SW 1271 (cell line): ENCODE measurements around the gene RB1.
"Not testable (repeated sequence)": the region's sequence is repeated elsewhere in the genome, so short reads cannot be mapped to it uniquely, and the experiment has no call there.

ENCODE experiments used
- DNase-seq, 2 experiments: peaks; one replicate each; lab custom pipeline; 2025; lab: John Stamatoyannopoulos, UW

The RB1 gene

GRCh38 chr13:48297131-48297786 is 6.3 kb upstream of the RB1 start:
- no peak for DNase-seq

DNA sequence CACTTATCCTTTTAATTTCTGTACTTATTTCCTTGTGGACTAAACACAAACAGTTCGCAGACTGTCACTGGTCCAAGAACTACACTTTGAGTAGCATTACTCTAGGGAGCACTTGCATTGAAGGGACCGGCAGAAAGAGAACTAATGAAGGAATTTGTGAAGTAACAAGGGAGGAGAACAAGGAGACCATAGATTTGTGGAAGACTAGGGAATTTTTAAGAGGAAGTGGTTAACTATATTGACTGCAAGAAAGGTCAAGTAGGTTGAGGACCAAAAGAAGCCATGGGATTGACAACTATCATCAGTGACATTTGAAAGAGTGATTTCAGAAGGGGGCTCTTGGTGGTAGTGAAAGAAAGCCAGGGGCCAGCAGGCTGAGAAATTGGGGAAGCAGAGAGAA is 4.0 kb upstream of the RB1 start:
- no peak for DNase-seq

- DNase-seq, result no peak
Observed at GRCh38 chr13:48302871-48303358, 636 bp upstream of the RB1 start.

- DNase-seq, result peak in 1 of 2 experiments; percentile 6
Observed at GRCh38 chr13:48304143-48304876, 759 bp downstream of the RB1 start.

DNA sequence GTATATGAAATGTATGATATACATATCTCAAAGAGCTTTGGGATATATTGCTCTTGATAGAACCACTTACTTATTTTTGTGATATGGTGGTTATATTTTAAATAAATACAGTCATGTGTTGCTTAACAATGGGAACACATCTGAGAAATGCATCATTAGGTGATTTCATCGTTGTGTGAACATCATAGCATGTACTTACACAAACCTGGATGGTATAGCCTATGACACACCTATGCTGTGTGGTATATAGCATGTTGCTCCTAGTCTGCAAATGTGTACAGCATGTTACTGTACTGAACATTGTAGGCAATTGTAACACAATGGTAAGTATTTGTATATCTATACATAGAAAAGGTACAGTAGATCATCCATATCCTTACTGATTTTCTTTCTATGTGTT is 7.7 kb downstream of the RB1 start:
- DNase-seq, result no peak

DNA sequence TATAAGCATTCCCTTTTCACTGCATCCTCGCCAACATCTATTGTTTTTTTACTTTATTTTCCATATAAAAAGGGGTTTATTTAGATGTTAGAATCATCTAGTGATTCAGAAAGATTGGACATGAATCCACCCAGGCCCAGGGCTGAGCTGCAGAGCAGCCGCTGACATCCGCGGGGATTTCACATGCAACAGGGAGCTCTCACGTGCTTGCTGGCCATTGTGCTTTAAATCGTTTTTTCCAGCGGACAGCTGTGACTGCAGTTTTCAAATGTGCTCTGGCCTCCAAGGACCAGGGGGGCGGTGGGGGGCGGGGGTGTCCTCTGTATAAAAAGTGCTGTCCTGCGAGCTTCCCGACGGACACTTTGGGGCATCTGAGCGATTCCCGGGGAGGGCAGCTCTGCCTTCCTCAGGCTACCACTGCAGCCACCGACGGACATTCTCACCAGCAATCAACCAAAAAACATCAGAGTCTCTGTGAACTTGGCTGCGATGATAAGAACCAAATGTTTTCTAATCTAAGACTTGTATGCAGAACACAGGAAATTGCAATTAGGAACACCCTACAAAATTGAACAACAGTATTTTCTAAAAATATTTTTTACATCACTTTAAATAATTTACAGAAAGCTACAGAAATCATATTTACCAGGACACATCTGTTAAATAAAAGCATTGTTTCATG is 12.6 kb downstream of the RB1 start:
- no peak for DNase-seq

GRCh38 chr13:48316826-48317510 is 13.4 kb downstream of the RB1 start:
- DNase-seq, result no peak

DNA sequence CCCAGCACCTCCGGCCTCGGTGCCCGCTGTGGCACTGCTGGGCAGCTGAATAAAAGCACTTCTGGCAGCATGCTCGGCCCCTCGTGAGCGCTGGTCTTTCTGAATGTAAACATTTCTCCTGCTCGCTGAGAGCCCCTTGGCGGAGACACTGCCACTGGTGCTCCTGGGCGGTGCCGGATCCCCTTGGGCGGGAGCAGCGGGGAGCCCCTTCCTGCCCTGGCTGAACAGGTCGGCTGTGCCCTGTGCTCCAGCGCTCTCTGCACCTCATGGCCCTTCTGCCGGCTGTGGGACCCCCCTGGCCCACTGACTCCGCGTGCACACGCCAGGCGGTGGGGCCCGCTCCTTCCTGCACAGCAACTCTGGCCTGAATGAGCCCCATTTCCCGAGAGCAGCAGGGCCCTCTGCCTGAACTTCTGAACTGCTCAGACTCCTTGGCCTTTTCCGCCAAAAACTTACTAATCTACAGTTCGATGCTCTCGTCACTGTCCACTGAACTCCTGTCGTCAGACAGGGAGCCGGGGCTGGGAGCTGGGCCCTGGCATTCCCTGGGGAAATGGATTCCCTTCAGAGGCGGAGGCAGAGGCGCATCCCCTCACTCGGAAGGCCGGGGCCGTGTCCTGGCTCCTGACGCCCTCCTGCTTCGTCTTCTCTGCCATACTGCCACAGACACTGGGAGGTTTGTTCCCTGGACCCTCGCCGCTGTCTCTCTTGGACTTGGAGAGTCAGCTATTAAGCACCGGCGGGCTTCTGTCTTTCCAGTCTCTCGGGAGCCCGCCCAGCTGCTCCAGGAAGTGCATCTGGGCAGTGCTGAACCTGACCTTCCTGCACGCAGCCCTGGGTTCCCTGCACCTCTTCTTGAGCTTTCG is 14.2 kb downstream of the RB1 start:
- no peak for DNase-seq

DNA sequence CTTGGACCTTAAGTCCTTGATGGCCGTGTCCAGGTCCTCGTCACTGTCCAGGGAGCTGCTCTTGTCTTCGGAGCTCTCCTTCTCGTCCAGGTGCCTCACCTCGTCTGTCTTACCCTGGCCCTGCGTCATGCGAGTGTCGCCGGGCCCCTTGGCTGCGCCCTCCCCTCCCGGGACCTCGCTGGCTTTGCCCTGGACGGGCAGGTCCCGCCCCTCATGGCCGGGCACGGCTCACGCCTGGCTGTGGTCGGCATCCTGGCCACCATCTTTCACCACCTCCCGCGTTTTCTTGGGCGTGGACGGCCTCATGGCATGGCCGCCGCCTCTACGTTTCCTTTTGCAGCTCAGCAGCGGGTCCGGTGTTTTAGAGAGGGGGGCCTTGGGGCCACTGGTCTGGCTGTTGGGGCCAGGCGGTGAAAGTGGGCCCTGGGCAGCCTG is 14.8 kb downstream of the RB1 start:
- DNase-seq, result no peak

GRCh38 chr13:48318821-48319511 is 15.4 kb downstream of the RB1 start:
- DNase-seq, result no peak

DNA sequence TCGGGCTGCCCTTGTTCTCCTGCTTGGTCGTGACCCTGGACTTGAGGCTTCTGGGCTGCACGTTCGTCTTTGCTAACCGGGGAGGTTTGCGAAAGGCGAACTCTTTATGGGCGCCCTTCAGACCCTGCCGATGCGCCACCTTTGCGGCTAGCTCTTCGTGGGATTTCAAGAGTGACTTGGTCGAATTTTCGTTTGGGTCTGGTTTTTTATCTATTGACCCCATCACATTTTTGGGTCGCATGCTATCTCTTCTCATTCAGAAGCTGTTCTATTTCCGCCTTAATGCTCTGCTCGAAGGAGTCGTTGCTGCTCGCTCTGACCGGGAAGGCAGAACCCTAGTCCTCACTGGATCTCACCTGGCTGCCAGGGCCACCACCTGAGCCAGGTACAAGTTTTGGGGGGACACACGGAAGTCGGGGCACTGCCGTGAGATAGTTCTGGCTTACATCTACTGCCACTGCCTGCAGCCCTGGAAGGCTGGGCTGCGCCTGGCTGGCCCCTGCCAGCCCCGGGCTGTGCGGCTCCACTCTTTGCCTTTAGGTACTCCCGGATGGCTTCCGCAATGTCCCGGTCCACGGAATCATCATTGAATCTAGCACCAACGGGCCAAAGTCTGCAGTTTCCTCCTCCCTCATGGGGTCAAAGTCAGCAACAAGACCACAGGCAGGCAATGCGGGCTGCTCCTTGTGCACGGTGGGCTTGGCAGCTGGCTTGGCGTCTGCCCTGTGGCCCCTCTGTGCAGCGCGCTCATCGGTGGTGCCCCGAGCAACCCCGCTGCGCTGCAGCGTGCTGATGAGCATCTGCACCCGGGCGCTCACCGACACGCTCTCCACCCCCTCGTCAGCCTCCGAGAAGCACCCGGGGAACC is 16.2 kb downstream of the RB1 start:
- no peak for DNase-seq

DNA sequence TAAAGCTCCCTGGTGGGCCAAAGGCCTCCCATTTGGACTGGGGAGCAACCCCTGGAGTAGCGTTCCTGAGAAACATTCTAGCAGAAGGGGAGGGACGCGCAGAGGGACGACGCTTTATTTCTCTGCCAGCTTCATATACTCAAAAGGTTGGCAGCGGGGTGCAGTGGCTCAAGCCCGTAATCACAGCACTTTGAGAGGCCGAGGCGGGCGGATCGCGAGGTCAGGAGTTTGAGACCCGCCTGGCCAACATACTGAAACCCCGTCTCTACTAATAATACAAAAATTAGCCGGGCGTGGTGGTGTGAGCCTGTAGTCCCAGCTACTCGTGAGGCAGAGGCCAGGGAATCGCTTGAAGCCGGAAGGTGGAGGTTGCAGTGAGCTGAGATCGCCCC is 16.8 kb downstream of the RB1 start:
- DNase-seq, result no peak

DNA sequence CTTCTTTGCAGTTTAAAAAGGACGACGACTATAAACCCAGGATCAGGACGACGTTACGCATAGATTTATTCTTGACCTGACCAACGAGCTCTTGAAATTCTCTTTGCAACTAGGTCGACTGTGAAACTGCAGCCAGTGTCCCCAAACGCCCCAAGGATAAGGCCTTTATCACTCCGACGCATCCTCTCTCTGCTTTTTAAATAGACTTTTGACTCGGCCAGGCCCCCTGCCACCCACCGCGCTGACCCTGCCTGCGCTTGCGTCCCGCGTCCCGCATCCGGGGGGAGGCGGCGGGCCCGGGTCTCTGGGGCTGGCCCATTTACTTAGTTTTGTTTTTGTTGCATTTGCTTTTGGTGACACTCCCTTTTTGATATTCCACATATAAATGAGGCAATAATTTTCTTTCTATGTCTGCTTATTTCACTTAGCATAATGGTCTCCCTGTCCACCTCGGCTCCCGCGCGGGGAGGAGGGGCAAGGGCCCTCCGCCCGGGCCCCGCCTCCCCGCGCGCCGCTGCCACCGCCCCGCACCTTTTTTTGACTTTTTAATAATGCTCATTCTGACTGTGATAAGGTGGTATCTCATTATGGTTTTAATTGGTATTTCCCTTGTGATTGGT is 17.4 kb downstream of the RB1 start:
- no peak for DNase-seq

DNA sequence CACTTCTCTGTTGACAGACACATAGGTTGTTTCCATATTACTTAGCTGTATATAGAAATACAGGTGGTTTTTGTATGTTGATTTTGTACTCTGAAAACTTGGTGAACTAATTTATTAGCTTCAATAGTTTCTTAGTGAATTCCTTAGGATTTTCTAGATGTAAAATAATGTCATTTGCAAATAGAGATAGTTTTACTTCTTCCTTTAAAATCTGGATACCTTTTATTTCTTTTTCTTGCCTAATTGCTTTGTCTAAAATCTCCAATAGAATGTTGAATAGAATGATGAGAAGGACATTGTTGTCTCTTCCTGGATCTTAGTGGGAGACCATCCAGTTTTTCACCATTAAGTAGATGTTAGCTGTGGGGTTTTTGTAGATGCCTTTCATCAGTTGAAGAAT is 18.7 kb downstream of the RB1 start:
- no peak for DNase-seq

DNA sequence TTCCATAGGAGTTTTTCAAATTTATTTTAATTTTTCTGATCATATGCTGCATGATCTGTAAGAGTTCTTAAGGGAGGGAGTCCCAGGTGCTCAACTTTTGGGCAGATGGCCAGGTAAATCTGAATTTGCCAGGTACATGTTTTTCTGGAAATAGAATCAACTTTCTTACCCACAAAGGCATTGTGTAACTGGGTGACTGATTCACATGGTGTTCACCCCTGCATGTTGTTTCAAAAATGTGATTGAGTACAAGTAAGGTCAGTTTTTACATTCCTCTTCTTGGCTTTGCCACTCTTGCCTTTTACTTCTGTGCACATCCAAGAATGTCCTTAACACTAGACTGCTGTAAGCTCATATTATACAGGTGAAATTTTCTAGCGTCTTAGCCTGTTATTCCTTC is 30.4 kb downstream of the RB1 start:
- DNase-seq, result no peak

GRCh38 chr13:48334534-48335127 is 31.1 kb downstream of the RB1 start:
- peak in 1 of 2 experiments; percentile 54 for DNase-seq

DNA sequence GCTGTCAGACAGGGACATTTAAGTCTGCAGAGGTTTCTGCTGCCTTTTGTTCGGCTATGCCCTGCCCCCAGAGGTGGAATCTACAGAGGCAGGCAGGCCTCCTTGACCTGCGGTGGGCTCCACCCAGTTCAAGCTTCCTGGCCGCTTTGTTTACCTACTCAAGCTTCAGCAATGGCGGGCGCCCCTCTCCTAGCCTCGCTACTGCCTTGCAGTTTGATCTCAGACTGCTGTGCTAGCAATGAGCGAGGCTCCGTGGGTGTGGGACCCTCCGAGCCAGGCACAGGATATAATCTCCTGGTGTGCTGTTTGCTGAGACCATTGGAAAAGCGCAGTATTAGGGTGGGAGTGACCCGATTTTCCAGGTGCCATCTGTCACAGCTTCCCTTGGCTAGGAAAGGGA is 35.6 kb downstream of the RB1 start:
- not testable (repeated sequence) for DNase-seq

DNA sequence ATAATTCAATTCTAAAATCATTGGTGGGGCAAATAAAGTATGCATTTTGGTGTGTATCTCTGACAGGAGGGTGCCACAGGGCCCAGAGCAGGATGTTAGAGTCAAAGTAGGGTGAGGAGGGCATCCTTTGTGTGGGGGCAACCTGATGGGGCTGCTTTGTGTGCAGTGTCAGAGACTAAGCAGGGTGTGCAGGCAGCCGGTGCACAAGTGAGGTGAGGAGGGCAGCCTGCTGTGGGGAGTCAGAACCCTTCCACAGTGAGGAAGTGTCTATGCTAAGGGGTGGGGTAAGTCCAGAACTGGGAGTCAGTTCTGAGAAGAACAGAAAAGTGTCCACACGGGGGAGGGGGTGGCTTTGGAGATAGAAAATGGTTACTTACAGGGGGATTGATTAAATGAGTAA is 40.7 kb downstream of the RB1 start:
- no peak for DNase-seq

GRCh38 chr13:48346583-48346982 is 43.0 kb downstream of the RB1 start:
- no peak for DNase-seq
